Osteocyte (in vitro differentiated cells): ENCODE data around the gene UBASH3B. TPM values are rescaled to one million over a fixed set of nuclear protein-coding genes. Genes with fewer than 3 reads are reported as not detected.

Experiments used
- DNase-seq: peaks from one replicate; pipeline ENCODE4 v3.0.0; 2021; ENCODE audit warnings: mixed read lengths; ENCODE audit not compliant: unreplicated experiment; ENCODE audit errors: extremely low spot score
- H3K27ac Mint-ChIP-seq: one replicate; pipeline ENCODE4 v1.8.0; 2021; ENCODE audit warnings: mild to moderate bottlenecking, mixed read lengths; ENCODE audit not compliant: unreplicated experiment
- H3K27me3 Mint-ChIP-seq: one replicate; pipeline ENCODE4 v1.8.0; 2021; ENCODE audit warnings: mixed read lengths; ENCODE audit not compliant: unreplicated experiment
- H3K36me3 Mint-ChIP-seq: one replicate; pipeline ENCODE4 v1.8.0; 2021; ENCODE audit warnings: mixed read lengths; ENCODE audit not compliant: unreplicated experiment
- H3K4me1 Mint-ChIP-seq: one replicate; pipeline ENCODE4 v1.8.0; 2021; ENCODE audit warnings: mixed read lengths; ENCODE audit not compliant: unreplicated experiment
- H3K4me3 Mint-ChIP-seq: one replicate; pipeline ENCODE4 v1.8.0; 2021; ENCODE audit warnings: mild to moderate bottlenecking, moderate library complexity, mixed read lengths; ENCODE audit not compliant: unreplicated experiment
- H3K9me3 Mint-ChIP-seq: one replicate; pipeline ENCODE4 v1.8.0; 2021; ENCODE audit warnings: mixed read lengths; ENCODE audit not compliant: unreplicated experiment
- CTCF ChIP-seq: fragments of 200-600 bp; sonication (generic); IDR thresholded peaks from 2 replicates; pipeline ENCODE4 v1.5.0; 2021; ENCODE audit warnings: antibody characterized with exemption, mild to moderate bottlenecking, moderate library complexity
- total RNA-seq: library from RNA; stranded (reverse); gene quantifications from 2 replicates; pipeline ENCODE4 v1.2.1, GENCODE V29; 2021

The UBASH3B gene
- total RNA-seq, 1 donor from 2014 or later = 43.5 TPM

- Mint-ChIP-seq H3K27ac (peak overlapping the region; percentile 92), H3K4me3 (no peak overlapping the region)
- no peak for DNase-seq
Measured at GRCh38 chr11:122804161-122804560, 148.6 kb downstream of the UBASH3B start.

GRCh38 chr11:122804796-122805195 lies 149.3 kb downstream of the UBASH3B start:
- TF ChIP-seq CTCF = no peak
- Mint-ChIP-seq H3K36me3 (peaks cover 7% of the 10 kb centered on the region), H3K4me1 (peaks cover 62% of the 10 kb centered on the region), H3K27ac (peak overlapping the region; percentile 92), H3K9me3 (no peaks in the 10 kb centered on the region), H3K4me3 (no peak overlapping the region), H3K27me3 (no peaks in the 10 kb centered on the region)
- DNase-seq = no peak

More at GRCh38 chr11:122804161-122804560, 148.6 kb downstream of the UBASH3B start:
- Mint-ChIP-seq H3K36me3 (peaks cover 10% of the 10 kb centered on the region), H3K9me3 (no peaks in the 10 kb centered on the region), H3K27me3 (no peaks in the 10 kb centered on the region), H3K4me1 (peaks cover 62% of the 10 kb centered on the region)
- no peak for TF ChIP-seq CTCF

GRCh38 chr11:122807731-122808477 lies 152.4 kb downstream of the UBASH3B start:
- Mint-ChIP-seq H3K27ac (peak overlapping the region; percentile 90), H3K4me1 (peaks cover 61% of the 10 kb centered on the region), H3K27me3 (no peaks in the 10 kb centered on the region), H3K36me3 (peaks cover 6% of the 10 kb centered on the region), H3K4me3 (no peak overlapping the region), H3K9me3 (no peaks in the 10 kb centered on the region)
- no peak for TF ChIP-seq CTCF
- no peak for DNase-seq

DNA sequence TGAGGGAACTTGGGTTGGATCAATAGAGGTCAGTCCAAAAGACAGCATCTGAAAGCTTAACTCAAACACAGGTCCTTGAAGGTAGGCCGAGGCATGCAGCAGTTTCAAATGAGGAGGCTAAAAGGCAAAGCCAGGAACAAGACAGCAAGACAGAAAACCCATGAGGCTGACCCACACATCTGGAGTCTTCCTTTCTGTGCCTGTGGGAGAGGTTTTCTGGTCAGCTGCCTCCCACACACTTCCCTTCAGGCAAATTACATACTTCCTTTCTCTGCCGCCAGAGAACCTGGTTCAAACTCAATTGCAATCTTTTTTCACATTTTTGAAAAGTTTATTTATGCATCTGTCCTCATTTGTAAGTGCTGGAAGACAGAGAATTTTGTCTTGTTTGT lies 153.0 kb downstream of the UBASH3B start:
- no peak for TF ChIP-seq CTCF
- Mint-ChIP-seq H3K36me3 (peaks cover 6% of the 10 kb centered on the region), H3K4me3 (peak overlapping the region; percentile 52), H3K27me3 (no peaks in the 10 kb centered on the region), H3K4me1 (peaks cover 55% of the 10 kb centered on the region), H3K27ac (peak overlapping the region; percentile 90), H3K9me3 (no peaks in the 10 kb centered on the region)
- no peak for DNase-seq

- H3K4me1 Mint-ChIP-seq = peaks cover 41% of the 10 kb centered on the region
- no peaks in the 10 kb centered on the region for H3K9me3 Mint-ChIP-seq
- no peak overlapping the region for H3K4me3 Mint-ChIP-seq
- H3K27me3 Mint-ChIP-seq = no peaks in the 10 kb centered on the region
- H3K27ac Mint-ChIP-seq = peak overlapping the region; percentile 90
- TF ChIP-seq CTCF = no peak
- peaks cover 6% of the 10 kb centered on the region for H3K36me3 Mint-ChIP-seq
- DNase-seq = no peak
Measured at GRCh38 chr11:122809866-122810265, 154.3 kb downstream of the UBASH3B start.
